HEK293T (cell line): ENCODE data around the gene UBE2QL1.

Experiments
- BHLHE40 ChIP-seq: fragments of 450-650 bp; IDR thresholded peaks from 2 replicates; pipeline ENCODE4 v1.6.1; 2016; ENCODE audit warnings: mild to moderate bottlenecking, moderate library complexity, borderline replicate concordance
- ELF4 ChIP-seq: fragments of 450-650 bp; IDR thresholded peaks from 2 replicates; pipeline ENCODE4 v1.6.1; 2017; ENCODE audit warnings: antibody characterized with exemption
- HDGF ChIP-seq: fragments of 450-650 bp; IDR thresholded peaks from 2 replicates; pipeline ENCODE4 v1.6.1; 2017; ENCODE audit warnings: antibody characterized with exemption, borderline replicate concordance
- NFRKB ChIP-seq: fragments of 450-650 bp; IDR thresholded peaks from 2 replicates; pipeline ENCODE4 v1.6.1; 2016; ENCODE audit warnings: mild to moderate bottlenecking, moderate library complexity
- SP1 ChIP-seq: fragments of 450-650 bp; IDR thresholded peaks from 2 replicates; pipeline ENCODE4 v1.6.1; 2017
- SUZ12 ChIP-seq: fragments of 450-650 bp; IDR thresholded peaks from 2 replicates; pipeline ENCODE4 v1.6.1; 2016; ENCODE audit warnings: mild to moderate bottlenecking
- TARDBP ChIP-seq: fragments of 450-650 bp; IDR thresholded peaks from 2 replicates; pipeline ENCODE4 v1.6.1; 2016
- ZNF384 ChIP-seq: fragments of 450-650 bp; IDR thresholded peaks from 2 replicates; pipeline ENCODE4 v1.6.1; 2016
- TF ChIP-seq, protein P1 (sequence below): fragments of 450-650 bp; IDR thresholded peaks from 2 replicates; pipeline ENCODE4 v1.6.1; 2016

DNA sequence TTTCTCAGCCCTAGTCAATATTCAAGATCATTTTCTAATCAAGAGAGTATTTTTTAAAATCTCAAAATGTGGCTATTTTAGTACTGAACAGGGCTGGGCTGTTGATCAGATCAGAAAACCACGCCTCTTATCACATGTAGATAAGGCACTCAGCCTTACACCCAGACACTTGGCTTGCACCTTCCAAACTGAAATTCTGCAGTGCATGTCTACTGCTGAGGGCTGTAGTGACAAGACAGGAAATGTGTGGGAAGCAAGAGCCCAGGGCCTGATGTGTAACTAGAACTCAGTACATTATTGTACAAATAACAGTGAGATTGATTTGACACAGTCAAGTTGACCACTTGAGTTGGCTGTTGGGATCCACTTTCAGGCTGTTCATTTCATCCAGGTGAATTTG, 48.6 kb downstream of the UBE2QL1 start:
- TF ChIP-seq BHLHE40: no peak
- TF ChIP-seq NFRKB: no peak
- TF ChIP-seq SUZ12: no peak
- TF ChIP-seq TARDBP: no peak
- no peak for TF ChIP-seq HDGF
- no peak for TF ChIP-seq ZNF384
- no peak for TF ChIP-seq SP1
- TF ChIP-seq, protein P1, sequence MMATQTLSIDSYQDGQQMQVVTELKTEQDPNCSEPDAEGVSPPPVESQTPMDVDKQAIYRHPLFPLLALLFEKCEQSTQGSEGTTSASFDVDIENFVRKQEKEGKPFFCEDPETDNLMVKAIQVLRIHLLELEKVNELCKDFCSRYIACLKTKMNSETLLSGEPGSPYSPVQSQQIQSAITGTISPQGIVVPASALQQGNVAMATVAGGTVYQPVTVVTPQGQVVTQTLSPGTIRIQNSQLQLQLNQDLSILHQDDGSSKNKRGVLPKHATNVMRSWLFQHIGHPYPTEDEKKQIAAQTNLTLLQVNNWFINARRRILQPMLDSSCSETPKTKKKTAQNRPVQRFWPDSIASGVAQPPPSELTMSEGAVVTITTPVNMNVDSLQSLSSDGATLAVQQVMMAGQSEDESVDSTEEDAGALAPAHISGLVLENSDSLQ: no peak
- TF ChIP-seq ELF4: no peak
